Measurements from ENCODE around the gene RASA1.

Gene RASA1

DNA sequence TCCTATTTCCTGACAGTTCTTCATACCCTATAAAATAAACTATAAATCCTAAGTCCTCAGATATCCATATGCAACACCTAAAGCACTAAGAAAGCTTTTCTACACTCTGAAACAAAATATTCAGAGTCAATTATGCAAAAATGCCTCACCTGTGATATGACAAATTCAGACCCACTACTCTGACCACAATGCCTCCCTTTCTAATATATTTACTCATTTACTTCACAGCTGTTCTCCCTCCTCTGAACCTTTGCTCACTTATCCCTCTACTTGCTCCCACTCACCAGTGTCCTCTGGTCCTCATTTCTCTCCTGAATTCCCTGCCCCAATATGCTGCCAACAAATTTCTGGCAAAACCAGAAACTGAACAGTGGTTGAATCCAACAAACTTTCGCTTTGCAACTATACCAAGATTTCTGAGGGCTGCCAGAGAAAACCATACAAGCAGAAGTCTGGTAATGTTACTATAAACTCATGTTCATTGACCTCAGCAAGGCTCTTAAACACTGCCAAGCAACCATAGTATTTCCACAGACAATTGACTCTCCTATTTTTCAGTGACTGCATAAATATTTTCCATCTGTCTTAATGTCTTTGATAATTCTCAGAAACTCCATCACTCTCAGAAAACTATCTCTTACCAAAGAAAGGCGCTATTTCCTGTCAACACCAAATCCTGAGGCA lies 137.9 kb downstream of the RASA1 start:
- no peak for DNase-seq

DNA sequence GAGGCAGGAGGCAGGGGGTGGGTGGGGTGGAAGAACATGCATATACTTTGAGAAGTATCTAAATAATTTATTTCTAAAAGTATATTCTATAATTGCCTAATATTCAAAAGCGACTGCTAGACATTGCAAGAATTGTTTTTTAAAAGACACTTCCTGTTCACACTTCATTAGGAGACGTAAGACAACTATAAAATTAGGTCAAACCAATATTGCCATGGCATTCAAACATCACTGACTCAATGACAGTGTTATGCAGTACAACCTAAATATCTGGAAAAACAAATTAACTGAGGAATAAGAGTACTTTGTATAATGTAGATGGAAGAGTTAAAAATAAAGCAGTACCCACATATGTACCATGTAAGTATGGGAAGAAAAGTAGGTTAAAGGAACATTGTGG lies 140.5 kb downstream of the RASA1 start:
- no peak for DNase-seq

DNA sequence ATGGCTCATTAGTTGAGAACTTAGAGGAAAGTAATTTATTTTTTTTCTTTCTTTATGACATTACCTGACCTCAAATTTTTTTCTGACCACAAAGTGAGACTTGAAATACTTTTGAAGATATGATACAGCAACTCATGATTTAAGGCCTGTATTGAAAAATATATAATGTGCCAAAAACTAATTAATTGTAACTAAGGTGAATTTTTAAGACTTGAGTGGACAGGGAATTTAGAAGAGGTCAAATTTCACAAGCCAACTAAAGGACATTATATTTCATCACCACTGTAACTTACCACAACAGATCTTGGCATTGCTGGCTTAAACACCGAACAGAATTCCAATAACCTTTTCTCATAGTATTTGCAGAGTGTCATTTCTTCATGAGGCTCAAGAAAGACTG lies 143.2 kb downstream of the RASA1 start:
- DNase-seq = no peak

DNA sequence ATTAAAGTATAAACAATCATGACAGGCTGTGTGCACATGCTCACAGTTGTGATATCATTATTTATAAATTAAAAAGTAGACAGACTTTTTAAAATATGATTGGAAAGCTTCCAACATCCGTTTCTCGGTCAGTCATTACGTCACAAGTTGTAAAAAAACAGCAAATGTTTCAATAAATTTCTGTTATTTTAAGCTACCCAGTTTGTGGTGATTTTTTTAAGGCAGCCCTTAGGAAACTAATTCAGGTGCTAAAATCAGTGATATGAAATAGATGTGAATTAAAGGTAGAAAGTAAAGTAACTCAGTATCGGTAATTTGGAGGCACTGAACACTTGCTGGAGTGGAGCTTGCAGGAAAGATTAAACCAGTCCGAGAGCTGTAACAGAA lies 143.9 kb downstream of the RASA1 start:
- no peak for DNase-seq

DNA sequence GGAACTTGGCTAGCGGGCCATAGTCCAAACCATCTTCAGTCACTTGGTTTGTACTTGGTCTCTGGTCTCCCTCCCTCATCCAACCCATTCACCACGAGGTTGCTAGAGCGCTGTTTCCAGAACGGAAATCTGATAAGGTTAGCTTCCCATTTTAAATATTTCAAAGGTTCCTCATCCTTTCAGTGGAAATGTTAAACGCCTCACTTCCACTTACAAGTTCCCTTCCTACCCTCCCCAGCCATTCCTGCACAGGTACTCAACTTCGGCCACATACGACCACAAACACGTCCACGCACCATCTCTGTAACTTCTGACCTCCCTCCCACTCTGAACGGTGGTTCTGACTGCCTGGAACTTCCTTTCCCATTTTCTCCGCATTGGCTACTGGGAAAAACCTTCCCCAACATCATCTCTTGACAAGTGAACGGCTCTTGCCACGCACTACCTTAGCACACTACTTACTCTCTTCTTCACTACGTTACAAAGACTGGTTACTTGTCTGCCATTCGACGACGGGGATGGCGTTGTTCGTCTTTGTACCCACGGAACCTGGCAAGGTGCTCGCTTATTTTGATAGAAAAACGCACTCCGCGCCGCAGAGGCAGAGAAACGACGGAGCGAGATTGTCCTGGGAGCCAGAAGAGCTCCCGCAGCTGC lies 144.4 kb downstream of the RASA1 start:
- DNase-seq = no peak

DNA sequence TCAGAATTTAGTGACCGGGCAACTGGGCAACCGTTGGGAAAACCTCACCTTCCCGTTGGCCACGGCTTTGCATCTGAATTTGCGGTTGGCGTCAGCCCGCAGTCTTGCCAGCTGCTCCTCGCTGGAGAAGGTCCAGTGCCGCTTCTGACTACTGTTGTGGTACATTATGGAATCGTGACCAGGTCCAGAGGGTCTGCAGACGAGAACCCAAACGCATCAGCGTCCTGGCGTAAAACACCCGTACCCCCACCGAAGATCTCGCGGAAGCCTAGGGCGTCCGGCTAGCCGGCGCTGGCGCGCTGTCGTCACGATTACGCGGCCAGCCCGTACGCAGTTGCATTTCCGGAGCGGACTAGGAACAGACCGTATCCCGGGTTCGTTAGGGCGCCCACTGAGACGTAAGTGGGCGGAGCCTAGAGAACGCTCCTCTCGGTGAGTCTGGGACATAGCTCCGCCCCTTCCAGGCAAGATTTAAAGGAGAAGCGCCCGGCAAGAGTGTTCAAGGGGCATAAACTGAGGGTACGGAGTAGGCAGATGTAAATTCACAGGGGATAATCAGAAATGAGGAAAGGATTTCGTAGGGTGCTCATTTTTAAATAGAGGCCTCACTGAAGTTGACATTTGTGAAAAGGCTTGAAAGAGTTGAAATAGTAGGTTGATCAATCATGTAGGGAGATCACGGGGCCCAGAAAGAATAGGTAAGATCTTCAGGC lies 145.1 kb downstream of the RASA1 start, which contains the start of gene CCNH:
TSS of gene CCNH (minus strand) at position 301 of the 713 bp plus-strand sequence. CDS start at position 165, 136 bp downstream.
- peak; percentile 88 for DNase-seq

DNA sequence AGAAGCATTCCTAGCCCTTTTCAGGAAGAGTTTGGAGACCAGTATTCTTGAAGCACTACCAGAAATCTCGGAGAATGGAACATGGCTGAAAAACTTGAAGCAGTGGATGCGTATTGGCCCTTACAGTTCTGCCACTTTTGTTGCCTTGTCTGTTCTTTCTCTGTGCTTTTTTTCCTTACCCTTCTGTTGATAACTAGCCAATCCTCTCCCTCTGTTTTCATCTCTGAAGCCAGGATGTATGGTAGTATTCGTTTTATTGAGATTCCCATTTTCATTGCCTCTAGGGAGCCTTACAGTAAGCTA lies 145.6 kb downstream of the RASA1 start:
- DNase-seq = no peak

DNA sequence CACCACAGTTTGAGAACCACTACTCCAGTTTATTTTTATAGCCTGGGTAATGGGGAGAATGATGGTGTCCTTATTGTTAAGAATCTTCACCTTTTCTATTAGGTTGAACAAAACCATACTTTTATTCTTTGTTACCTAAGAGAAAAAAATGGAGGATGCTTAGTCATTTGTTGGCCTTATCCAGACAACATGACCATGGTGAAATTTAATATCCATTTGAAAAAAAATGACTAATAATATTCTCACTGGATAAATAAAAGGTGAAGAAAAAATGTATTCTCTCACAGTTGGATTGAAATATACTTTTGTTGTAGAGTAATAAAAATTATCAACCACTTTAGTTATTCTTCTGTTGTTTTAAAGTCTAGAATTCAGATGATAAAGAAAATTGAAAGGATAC lies 150.8 kb downstream of the RASA1 start:
- no peak for DNase-seq

DNA sequence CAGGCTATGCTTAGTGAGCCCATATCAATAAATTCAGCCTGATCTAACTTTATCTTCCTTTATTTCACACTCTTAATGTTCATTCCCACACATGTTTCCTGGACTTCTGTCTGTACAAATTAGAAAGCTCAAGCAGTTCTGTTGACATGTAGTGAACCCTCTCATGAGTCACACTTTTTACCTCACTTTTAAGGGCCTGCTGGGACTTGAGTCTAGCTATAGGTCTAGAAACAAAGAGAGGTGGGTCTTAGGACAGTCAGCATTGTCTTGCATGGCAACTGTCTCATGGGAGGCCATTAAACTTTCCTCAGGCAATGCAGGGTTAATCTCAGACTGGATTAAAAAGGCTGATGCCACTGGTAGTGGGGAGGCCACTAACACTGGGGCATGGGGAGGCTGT lies 153.6 kb downstream of the RASA1 start:
- DNase-seq = no peak

DNA sequence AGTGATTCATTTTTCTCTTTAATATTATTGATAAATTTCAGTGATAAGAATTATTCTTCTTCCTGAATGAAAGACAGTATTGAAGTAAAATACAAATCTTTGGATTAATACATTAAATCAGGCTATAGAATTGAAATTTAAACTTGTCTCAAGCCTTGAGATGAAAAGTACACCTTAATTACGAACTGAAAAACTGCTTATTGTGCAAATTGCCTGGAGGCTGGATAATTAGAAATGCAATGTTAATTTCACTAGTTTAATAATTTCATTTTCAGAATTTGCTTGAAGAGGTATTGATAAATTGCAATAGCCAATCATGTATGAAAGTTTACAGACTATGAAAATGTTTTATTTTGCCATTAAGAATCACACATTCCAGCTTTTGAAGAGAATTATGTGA lies 156.1 kb downstream of the RASA1 start:
- DNase-seq = no peak

DNA sequence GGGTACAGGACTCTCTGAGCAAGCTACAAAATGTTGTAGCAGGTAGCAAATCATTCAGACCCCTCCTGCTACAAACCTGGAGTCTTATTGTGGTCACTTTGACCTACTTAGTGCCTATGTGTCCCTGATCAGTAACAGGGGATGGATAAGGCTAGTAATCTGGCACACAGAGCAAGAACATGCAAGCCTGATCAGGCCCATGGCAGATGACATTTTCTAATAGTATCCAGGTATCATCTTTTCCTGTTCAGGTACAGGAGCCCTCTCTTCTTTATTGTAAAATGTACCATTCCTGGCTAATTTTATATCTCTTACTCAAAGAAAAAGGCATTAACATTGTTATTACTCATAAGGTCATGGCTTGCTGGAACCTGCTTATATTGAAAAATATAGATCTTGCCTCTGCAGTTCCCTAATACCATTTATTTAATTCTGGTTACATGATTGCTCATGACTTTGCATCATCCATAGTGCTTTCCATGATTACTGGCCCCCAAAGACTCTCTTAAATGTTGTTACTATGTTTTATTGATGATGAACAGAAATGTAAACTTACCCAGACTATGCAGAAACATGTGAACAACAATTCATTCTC lies 163.3 kb downstream of the RASA1 start:
- DNase-seq = no peak

DNA sequence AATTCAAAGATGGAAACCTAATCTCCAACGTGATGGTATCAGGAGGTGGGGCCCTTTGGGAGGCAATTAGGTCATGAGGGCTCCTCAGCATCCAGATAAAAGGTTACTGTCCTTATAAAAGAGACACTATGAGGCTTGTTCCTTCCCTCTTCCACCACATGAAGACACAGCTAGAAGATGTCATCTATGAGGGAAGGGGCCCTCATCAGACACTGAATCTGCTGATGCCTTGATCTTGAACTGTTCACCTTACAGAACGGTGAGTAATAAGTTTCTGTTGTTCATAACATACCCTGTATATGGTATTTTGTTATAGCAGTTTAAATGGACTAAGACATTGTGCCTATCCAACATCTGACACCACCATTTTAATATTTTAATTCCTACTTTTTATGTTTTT lies 164.8 kb downstream of the RASA1 start:
- DNase-seq = no peak

DNA sequence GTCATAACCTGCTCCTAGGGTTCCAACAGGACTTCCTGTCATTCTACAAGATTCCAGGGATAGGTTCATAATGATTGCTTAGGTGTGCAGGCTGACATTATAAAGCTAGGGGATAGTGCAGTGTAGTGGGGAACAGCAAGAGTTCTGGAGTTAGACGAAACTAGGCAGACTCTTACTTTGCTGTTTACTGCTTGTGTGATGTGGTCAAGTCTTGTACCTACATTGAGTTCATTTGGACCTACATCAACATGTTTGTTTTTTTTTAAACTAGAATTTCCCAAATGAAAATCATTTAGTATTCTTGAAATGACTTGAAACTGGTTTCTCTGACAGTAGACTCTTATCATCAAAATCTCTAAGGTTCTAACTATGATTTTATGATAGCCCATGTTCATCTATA lies 166.3 kb downstream of the RASA1 start:
- no peak for DNase-seq

DNA sequence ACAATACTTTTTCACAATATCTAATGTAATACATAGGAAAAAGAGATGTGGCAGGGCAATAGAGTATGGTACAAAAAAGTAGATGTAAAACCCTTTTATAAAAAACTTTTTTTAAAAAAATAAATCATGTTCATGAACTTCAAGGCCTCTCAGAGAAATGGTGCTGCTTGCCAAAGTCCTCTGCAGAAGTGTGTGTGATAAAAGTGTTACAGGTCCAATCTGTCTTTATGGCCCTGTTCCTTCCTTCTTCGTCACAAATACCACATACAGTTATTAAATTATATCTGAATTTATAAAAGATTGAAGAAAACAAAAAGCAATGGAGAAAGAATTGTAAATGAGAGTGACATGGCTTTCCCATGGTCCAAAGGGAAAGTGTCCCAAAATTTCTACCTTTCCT lies 166.8 kb downstream of the RASA1 start:
- DNase-seq = no peak

DNA sequence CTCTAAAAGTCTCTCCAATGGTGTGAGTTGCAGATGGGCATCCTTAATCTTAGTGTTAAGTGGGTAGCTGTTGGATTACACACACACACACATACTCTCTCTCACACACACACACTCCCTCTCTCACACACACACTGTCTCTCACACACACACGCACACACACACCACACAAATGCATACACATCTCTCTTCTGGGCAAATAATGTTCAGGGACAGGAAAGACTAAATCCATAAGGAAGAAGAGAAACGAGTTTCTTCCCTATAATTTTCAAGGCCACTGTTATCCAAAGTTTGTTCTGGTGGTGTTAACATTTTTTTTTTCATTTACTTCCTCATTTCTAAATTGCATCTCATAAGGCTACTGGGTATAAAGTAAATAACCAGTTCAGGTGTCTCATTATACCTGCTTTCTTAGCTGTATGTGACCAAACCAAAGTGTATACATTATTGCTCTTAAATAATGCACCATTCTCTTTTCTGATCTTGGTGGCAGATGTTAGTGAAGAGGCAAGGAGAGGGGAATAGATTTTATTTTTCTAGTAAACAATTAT lies 167.5 kb downstream of the RASA1 start:
- DNase-seq = no peak

DNA sequence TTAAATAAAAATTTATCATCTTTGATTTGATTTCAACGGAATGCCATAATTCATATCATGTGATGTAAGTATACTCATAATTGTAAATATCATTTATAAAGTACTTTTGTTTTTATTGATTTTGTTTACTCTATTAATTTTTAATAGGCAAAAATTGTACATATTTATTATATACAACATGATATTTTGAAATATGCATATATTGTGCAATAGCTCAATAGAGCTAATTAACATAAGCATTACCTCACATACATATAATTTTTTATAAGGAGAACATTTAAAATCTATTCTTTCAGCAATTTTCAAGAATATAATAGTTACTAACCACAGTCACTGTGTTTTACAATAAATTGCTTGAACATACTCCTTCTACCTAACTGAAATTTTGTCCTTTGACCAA lies 170.0 kb downstream of the RASA1 start:
- DNase-seq = no peak

DNA sequence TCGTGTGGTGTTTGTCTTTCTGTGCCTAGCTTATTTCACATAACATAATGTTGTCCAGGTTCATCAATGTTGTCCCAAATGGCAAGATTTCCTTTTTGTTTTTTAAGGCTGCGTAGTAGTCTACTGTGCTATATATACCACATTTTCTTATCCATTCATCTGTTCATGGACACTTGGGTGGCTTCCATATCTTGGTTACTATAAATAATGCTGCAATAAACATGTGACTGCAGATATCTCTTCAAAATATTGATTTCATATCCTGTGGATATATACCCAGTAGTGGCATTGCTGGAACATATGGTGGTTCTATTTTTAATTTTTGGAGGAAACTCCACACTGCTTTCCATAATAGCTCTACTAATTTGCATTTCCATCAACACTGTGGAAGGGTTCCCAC lies 170.5 kb downstream of the RASA1 start:
- no peak for DNase-seq

Data from NCI-H1436 treated with DMSO at 0.1 percent for 48 hours (cell line).